HG02970 (cell line): ENCODE results near the gene MED27.

Source experiments
- ATAC-seq: cut with Tn5 transposase; IDR thresholded peaks from one replicate; pipeline ENCODE4 v1.9.1; 2021; ENCODE audit warnings: mild to moderate bottlenecking, moderate library complexity, moderate number of reproducible peaks; ENCODE audit not compliant: unreplicated experiment, low FRiP score

Gene MED27

DNA sequence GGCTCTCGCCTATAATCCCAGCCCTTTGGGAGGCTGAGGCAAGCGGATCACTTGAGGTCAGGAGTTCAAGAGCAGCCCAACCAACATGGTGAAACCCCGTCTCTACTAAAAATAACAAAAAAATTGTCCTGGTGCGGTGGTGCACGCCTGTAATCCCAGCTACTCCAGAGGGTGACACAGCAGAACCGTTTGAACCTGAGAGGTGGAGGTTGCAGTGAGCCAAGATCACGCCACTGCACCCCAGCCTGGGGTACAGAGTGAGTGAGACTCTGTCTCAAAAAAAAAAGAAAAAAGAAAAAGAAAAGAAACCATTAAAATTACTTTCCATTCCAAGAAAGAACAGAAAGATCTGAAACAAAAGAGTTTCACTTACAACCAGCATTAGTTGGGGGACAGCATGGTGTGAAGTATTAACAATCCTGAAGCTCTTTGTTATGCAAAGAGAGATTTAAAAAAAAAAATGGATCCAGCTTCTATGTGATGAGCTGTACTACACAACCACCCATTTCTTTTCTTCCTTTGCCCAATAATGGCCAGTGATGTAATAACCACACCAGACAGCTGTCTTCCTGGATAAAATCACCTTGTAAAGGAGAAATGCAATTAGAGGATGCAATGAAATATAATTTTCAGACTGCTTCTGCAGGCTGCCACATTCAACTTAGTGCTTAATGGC, 76.9 kb downstream of the MED27 start:
- no peak for ATAC-seq

DNA sequence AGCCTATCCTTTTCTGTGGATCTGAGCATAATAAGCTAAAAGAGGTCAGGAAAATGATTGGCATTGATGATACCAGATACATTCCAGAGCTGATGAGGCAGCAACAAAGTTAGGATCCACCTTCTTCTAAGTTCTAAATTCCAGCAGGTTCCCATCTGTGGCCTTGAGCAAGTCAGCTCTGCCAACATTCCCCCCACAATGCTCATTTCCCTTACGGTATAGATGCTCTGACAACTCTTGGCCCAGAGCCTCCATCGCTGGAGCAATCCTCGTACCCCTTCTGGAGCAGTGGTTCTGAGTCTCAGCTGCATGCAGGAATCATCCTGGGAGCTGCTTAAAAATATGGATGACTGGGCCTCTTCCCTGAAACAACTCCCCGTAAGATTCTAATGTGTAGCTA, 78.1 kb downstream of the MED27 start:
- no peak for ATAC-seq

GRCh38 chr9:132000659-132001058, 79.0 kb downstream of the MED27 start:
- no peak for ATAC-seq

GRCh38 chr9:131999692-132000551, 79.7 kb downstream of the MED27 start:
- no peak for ATAC-seq

DNA sequence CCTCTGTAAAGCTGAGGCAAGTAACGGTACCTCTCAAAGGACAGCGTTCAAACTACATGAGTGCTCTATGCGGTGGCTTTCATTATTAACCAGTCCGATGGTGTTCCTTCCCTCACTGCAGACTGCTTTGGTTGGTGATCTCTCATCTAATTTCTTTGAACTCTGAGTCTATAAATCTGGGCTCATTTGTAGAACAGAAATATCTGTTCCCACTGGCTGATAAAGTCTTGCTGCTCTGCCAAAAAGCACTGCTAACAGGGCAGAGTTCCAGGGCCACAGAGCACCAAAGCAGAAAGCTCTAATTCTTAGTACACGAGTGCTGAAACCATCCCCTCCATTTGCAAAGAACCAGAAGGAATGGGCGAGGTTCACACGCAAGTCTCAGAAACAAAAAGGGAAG, 81.9 kb downstream of the MED27 start:
- no peak for ATAC-seq

GRCh38 chr9:131997076-131997475, 82.6 kb downstream of the MED27 start:
- no peak for ATAC-seq

DNA sequence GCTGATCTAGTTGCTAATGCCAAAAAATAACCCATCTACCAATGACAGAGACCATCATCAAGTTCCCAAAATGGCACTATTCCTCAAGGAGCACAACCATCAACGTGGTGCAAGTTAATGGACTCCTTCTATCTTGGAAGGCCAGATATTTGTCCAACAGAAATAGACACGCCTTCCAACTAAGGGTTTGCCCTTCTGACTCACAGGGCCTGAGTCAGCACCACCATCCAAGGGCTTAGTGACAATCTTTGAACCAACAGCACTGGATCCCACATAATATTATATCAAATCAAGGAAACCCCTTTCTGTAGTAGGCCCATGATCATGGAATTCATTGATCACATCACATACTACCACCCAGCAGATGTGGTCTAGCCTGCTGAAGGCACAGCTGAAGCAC, 84.3 kb downstream of the MED27 start:
- ATAC-seq = no peak

DNA sequence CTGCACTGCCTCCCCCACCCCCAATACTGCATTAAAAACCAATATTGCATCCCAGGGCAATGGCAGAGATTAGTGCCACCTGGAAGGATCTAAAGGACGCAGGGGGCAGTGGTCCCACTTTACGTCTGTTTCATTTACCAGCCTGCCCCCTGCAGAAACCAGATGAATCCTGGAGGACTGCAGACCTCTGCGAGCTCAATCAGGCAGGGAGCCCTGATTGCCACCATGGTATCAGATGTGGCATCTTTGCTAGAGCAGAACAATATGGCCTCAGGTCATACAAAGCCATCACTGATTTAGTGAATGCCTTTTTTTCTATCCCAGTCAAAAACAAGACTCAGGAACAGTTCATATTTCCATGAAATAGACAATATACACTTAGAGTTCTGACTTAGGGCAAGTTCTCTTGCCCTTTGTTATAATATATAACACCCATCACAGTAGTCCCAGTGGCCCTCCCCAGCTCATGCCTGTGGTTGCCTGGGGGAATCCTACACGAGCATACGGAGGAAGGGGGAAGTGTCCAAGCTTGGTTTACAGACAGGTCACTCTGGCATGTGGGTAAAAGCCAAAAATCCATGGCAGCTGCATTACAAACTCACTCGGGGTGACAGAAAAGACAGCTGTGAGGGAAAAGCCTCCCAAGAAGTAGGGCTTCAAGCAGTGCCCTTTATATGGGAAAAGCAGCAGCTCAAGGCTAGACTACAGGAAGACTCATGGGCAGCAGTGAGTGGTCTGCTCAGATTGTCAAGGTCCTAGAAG, 85.1 kb downstream of the MED27 start:
- ATAC-seq = no peak

DNA sequence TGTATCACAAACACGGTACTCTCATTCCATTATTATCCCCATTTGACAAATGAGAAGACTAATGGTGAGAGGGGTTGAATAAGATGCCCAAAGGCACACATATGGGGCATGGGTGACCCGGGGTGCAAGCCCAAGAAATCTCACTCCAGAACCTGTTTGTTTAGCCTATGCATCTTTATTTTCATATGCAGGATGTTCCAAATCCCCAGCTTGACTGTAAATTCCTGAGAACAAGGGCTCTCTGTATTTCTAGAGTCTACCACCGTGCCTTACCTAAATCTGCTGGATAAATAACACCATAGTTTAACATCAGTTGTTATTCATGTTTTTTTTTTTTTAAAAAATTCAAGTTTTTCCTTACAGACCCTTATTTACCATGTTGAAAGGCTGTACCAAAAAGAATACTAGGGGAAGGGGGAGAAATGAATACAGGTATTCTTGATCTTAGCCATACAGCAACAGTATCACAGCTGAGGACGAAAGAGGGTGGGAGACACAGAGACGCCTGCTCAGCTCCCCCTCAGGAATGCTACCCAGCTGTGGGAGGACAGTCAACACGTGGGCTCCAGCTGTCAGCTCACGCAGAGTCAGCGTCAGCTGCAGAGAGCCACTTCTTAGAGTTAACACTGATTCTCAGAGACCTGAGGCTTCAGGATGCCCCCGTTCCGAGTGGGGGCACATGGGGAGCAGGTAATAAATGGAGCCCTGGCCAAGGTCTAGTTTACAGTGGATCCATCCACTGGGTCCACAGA, 86.6 kb downstream of the MED27 start:
- ATAC-seq = no peak

DNA sequence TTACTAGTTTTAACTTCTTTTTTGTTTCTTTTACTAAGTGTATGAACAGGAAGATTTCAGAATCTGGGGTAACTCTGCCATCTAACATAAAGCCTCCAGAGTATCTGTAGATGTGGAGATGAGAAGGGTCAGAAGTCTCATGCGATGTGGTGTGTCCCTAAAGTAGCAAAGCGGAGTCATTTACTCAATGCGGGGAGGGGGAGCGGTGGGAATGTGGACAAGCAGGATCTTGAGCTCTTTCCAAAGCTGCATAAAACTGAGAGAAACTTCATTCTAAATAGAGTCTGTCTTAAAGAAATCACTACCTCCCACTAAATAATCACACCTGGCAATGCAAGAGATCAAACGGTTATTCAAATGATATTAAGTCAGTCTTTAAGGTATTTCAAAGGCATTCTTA, 92.4 kb downstream of the MED27 start:
- ATAC-seq = no peak

DNA sequence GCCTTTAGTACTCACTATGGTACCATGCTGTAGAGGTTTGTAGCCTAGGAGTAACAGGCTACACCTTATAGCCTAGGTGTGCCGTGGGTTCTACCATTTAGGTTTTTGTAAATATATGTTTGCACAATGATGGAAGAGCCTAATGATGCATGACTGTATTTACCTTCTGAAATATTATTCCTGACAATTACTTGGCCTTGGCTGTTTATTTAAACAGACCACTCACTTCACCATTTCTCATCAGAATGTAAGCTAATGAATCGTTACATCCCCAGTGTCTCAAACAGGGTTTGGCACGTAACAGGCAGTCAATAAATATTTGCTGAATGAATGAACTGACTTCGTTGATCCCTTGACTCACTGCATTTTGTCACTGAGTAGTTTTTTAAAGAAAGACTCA, 93.1 kb downstream of the MED27 start:
- ATAC-seq = no peak

GRCh38 chr9:131986089-131986488, 93.6 kb downstream of the MED27 start:
- ATAC-seq = no peak

GRCh38 chr9:131984564-131984963, 95.1 kb downstream of the MED27 start:
- no peak for ATAC-seq

GRCh38 chr9:131982671-131983239, 96.9 kb downstream of the MED27 start:
- no peak for ATAC-seq

- no peak for ATAC-seq
Observed at GRCh38 chr9:131982102-131982501, 97.6 kb downstream of the MED27 start.

- no peak for ATAC-seq
Observed at GRCh38 chr9:131981116-131981776, 98.4 kb downstream of the MED27 start.

DNA sequence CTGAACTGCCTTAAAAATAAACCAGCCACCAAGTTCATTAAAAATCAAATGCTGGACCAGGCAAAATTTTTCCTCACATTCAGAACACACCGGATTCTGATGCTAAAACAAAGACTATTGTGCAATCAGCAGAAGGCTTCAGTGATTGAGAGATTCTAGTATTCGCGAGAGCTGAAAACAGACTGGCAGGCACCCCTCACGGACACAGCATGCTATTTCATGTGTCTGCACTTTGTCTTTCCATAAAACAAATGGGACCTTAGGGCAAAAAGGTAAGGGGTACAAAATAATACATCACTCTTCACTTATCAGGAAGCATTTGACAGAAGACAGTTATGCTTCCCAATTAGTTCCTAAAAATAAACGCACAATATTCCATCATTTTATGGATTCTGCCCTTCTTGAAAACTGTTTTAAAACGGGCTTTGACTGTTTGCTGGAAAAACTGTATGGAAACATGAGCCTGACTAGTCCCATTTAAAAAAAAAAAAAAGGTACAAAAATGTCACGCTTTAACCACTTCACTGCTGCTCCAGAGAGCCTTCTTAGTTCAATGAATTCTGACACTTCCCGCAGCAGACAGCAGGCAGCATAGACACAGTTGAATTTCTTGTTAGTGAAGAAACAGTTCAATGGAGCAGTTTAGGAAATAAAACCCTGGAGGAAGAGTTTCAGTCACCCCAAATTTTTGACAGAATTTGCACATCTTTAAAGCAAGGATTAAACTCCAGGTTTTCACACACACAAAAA, 99.2 kb downstream of the MED27 start:
- no peak for ATAC-seq

- no peak for ATAC-seq
Observed at GRCh38 chr9:131977109-131977838, 102.4 kb downstream of the MED27 start.
